C4-2B (cell line): ENCODE results near the gene DNAJC13.

Source experiments
- H3K27ac ChIP-seq: fragments of 450-650 bp; 2 replicates; pipeline ENCODE4 v1.5.1; 2017
- CTCF ChIP-seq: fragments of 450-650 bp; conservative IDR thresholded peaks from 2 replicates; pipeline ENCODE4 v1.5.1; 2017; ENCODE audit warnings: mild to moderate bottlenecking
- ZFX ChIP-seq: fragments of 450-650 bp; IDR thresholded peaks from 2 replicates; pipeline ENCODE4 v1.6.1; 2017

The DNAJC13 gene

GRCh38 chr3:132399054-132399929, 18.0 kb upstream of the DNAJC13 start:
- no peak for TF ChIP-seq ZFX
- peak; percentile 94 for TF ChIP-seq CTCF
- H3K27ac ChIP-seq: no peak overlapping the region

GRCh38 chr3:132401255-132401654, 16.0 kb upstream of the DNAJC13 start:
- H3K27ac ChIP-seq: no peak overlapping the region

GRCh38 chr3:132404276-132404675, 13.0 kb upstream of the DNAJC13 start:
- TF ChIP-seq CTCF (no peak), ZFX (no peak)
- no peak overlapping the region for H3K27ac ChIP-seq

More at GRCh38 chr3:132401255-132401654, 16.0 kb upstream of the DNAJC13 start:
- TF ChIP-seq CTCF (no peak), ZFX (no peak)

- no peak for TF ChIP-seq CTCF
- no peak overlapping the region for H3K27ac ChIP-seq
Measured at GRCh38 chr3:132405188-132405587, 12.1 kb upstream of the DNAJC13 start.

GRCh38 chr3:132405609-132406299, 11.5 kb upstream of the DNAJC13 start:
- H3K27ac ChIP-seq: no peak overlapping the region
- TF ChIP-seq ZFX (no peak), CTCF (no peak)

- TF ChIP-seq CTCF (no peak), ZFX (no peak)
- no peak overlapping the region for H3K27ac ChIP-seq
Measured at GRCh38 chr3:132406587-132406986, 10.7 kb upstream of the DNAJC13 start.

GRCh38 chr3:132407025-132407424, 10.3 kb upstream of the DNAJC13 start:
- no peak for TF ChIP-seq ZFX
- no peak for TF ChIP-seq CTCF
- H3K27ac ChIP-seq: no peak overlapping the region
